IMR-90 (cell line): Measurements from ENCODE around the gene NSD2. TPM values are rescaled to one million over a fixed set of nuclear protein-coding genes. Genes with fewer than 3 reads are reported as not detected.

Experiments
- ATAC-seq: fragments of 200-7000 bp; cut with Tn5 transposase; 2 replicates; pipeline ENCODE4 v1.9.1; 2020; ENCODE audit warnings: low read depth, mild to moderate bottlenecking, moderate library complexity
- BruUV-seq: library from RNA; stranded (reverse); fragments of 400-500 nt; replicated peaks from 2 replicates; lab custom pipeline; 2021; lab: Mats Ljungman, UMichigan
- CTCF ChIA-PET: fragments of 300-600 bp; formaldehyde crosslinking; extraction: SDS; loops from one replicate; lab custom pipeline; 2021; ENCODE audit warnings: antibody characterized with exemption; lab: Yijun Ruan, JAX
- POLR2A ChIA-PET: fragments of 300-600 bp; sonication (Branson Sonifier 250); formaldehyde crosslinking; loops from one replicate; lab custom pipeline; 2022; ENCODE audit warnings: antibody characterized with exemption; ENCODE audit not compliant: unreplicated experiment; lab: Charles Lee
- DNase-seq: peaks from one replicate; pipeline ENCODE4 v3.0.0; 2013
- H2AFZ ChIP-seq: replicated peaks from 2 replicates; pipeline ENCODE3; 2013; ENCODE audit warnings: low read length, mild to moderate bottlenecking; ENCODE audit not compliant: poor library complexity
- H2AK5ac ChIP-seq: 2 replicates; pipeline ENCODE4 v1.6.1; 2013; ENCODE audit warnings: low read depth, low read length, inconsistent platforms
- H2AK9ac ChIP-seq: replicated peaks from 2 replicates; pipeline ENCODE3; 2013; ENCODE audit warnings: mild to moderate bottlenecking, low read depth, low read length, moderate library complexity; ENCODE audit not compliant: poor library complexity
- H2BK120ac ChIP-seq: 2 replicates; pipeline ENCODE4 v1.6.1; 2013; ENCODE audit warnings: low read depth, low read length, inconsistent platforms
- H2BK15ac ChIP-seq: 3 replicates; pipeline ENCODE4 v1.6.1; 2013; ENCODE audit warnings: low read depth, low read length, inconsistent platforms
- H2BK20ac ChIP-seq: 2 replicates; pipeline ENCODE4 v1.6.1; 2013; ENCODE audit warnings: low read depth, mild to moderate bottlenecking, inconsistent platforms, low read length, moderate library complexity
- H2BK5ac ChIP-seq: 2 replicates; pipeline ENCODE4 v1.6.1; 2013; ENCODE audit warnings: mild to moderate bottlenecking, low read depth, low read length, inconsistent platforms; ENCODE audit not compliant: poor library complexity, severe bottlenecking
- H3K14ac ChIP-seq: replicated peaks from 2 replicates; pipeline ENCODE4 v1.6.1; 2013; ENCODE audit warnings: low read depth, low read length, inconsistent platforms
- H3K18ac ChIP-seq: 2 replicates; pipeline ENCODE4 v1.6.1; 2013; ENCODE audit warnings: low read depth, low read length, control low read depth
- H3K23ac ChIP-seq: 2 replicates; pipeline ENCODE4 v1.6.1; 2013; ENCODE audit warnings: low read depth, low read length, inconsistent platforms
- H3K27ac ChIP-seq: 2 replicates; pipeline ENCODE4 v1.5.1; 2013; ENCODE audit warnings: mild to moderate bottlenecking, control low read depth, low read length; ENCODE audit not compliant: insufficient read depth
- H3K27me3 ChIP-seq: 2 replicates; pipeline ENCODE4 v1.6.1; 2013; ENCODE audit warnings: low read length; ENCODE audit not compliant: control insufficient read depth, insufficient read depth
- H3K36me3 ChIP-seq: 2 replicates; pipeline ENCODE4 v1.6.1; 2013; ENCODE audit warnings: low read length, mixed read lengths; ENCODE audit not compliant: control insufficient read depth, insufficient read depth
- H3K4ac ChIP-seq: 2 replicates; pipeline ENCODE4 v1.6.1; 2013; ENCODE audit warnings: low read depth, low read length, inconsistent platforms
- H3K4me1 ChIP-seq: 2 replicates; pipeline ENCODE4 v1.6.1; 2013; ENCODE audit warnings: low read length, mixed read lengths; ENCODE audit not compliant: control insufficient read depth, insufficient read depth
- H3K4me2 ChIP-seq: 2 replicates; pipeline ENCODE4 v1.6.1; 2013; ENCODE audit warnings: low read depth, mild to moderate bottlenecking, control low read depth, low read length, moderate library complexity
- H3K4me3 ChIP-seq: 2 replicates; pipeline ENCODE4 v1.5.1; 2013; ENCODE audit warnings: low read depth, mild to moderate bottlenecking, control low read depth, low read length, moderate library complexity; ENCODE audit not compliant: insufficient read depth
- H3K56ac ChIP-seq: 2 replicates; pipeline ENCODE4 v1.6.1; 2013; ENCODE audit warnings: low read length, inconsistent platforms; ENCODE audit not compliant: insufficient read depth; ENCODE audit errors: extremely low read depth
- H3K79me1 ChIP-seq, 2 experiments: 2 replicates each; pipeline ENCODE4 v1.6.1; 2013; ENCODE audit warnings: low read length in 2 of 2, inconsistent platforms in 1 of 2, low read depth in 1 of 2
- H3K9ac ChIP-seq: 2 replicates; pipeline ENCODE4 v1.6.1; 2013; ENCODE audit warnings: low read depth, low read length, control low read depth
- H3K9me1 ChIP-seq: 2 replicates; pipeline ENCODE4 v1.6.1; 2013; ENCODE audit warnings: low read length, inconsistent platforms; ENCODE audit not compliant: insufficient read depth
- H3K9me3 ChIP-seq: 2 replicates; pipeline ENCODE4 v1.6.1; 2013; ENCODE audit warnings: low read length; ENCODE audit not compliant: control insufficient read depth, insufficient read depth
- H4K20me1 ChIP-seq: 2 replicates; pipeline ENCODE4 v1.6.1; 2013; ENCODE audit warnings: low read length, inconsistent platforms; ENCODE audit not compliant: insufficient read depth
- H4K5ac ChIP-seq: 2 replicates; pipeline ENCODE4 v1.6.1; 2013; ENCODE audit warnings: mild to moderate bottlenecking, low read depth, low read length, control low read depth
- H4K8ac ChIP-seq, 2 experiments: 2 replicates each; pipeline ENCODE4 v1.6.1; 2013; ENCODE audit warnings: low read depth in 2 of 2, low read length in 2 of 2, control low read depth in 1 of 2, inconsistent platforms in 1 of 2
- H4K91ac ChIP-seq: 2 replicates; pipeline ENCODE4 v1.6.1; 2013; ENCODE audit warnings: low read depth, low read length, inconsistent platforms; ENCODE audit not compliant: insufficient read depth
- CEBPB ChIP-seq: IDR thresholded peaks from 2 replicates; pipeline ENCODE4 v1.6.1; 2012; ENCODE audit warnings: low read depth, low read length, improper control_type of control experiment
- FOS ChIP-seq: fragments of 150-350 bp; IDR thresholded peaks from 2 replicates; pipeline ENCODE4 v1.6.1; 2016; ENCODE audit warnings: low read depth, low read length
- MAZ ChIP-seq: IDR thresholded peaks from 2 replicates; pipeline ENCODE4 v1.6.1; 2012; ENCODE audit warnings: low read depth, mild to moderate bottlenecking, low read length, improper control_type of control experiment, moderate library complexity, borderline replicate concordance
- POLR2A ChIP-seq: IDR thresholded peaks from 2 replicates; pipeline ENCODE4 v1.6.1; 2012; ENCODE audit warnings: mild to moderate bottlenecking, low read depth, low read length
- SMC3 ChIP-seq: fragments of 150-350 bp; IDR thresholded peaks from 2 replicates; pipeline ENCODE4 v1.6.1; 2016; ENCODE audit warnings: low read depth, mild to moderate bottlenecking, antibody characterized with exemption, low read length, moderate library complexity
- WGBS, 2 experiments: methylation state at CpG; one replicate each; pipeline versions ENCODE4 v1.1.5 to v1.1.7; 2013; ENCODE audit warnings: missing lambda C conversion rate in 2 of 2; ENCODE audit not compliant: insufficient read length in 1 of 2; ENCODE audit errors: extremely low coverage in 2 of 2; 5-methylcytosine and 5-hydroxymethylcytosine counted together
- dilution Hi-C: fragments of 300-500 bp; cut with HindIII; formaldehyde crosslinking; loops from one replicate; pipeline ENCODE4 v1.14.3; 2018; ENCODE audit warnings: low sequenced_read_pairs; ENCODE audit not compliant: unreplicated experiment
- in situ Hi-C: fragments of 300-500 bp; cut with MboI; formaldehyde crosslinking; loops from 3 replicates; pipeline ENCODE4 v1.14.3; 2019; ENCODE audit warnings: low sequenced_read_pairs, inconsistent platforms, mixed read lengths
- intact Hi-C: fragments of 100-400 bp; cut with micrococcal nuclease; formaldehyde crosslinking; loops from 2 replicates; pipeline ENCODE4 v1.10.0; 2022
- polyA plus RNA-seq, 3 experiments: library from polyadenylated mRNA; depleted of rRNA; stranded (reverse); fragments of >200 nt; gene quantifications; 2 replicates each; pipeline ENCODE4 v1.2.3, GENCODE V29; 2012; ENCODE audit warnings: low replicate concordance in 1 of 3
- total RNA-seq: library from RNA; depleted of rRNA; stranded (reverse); fragments of >200 nt; gene quantifications from 2 replicates; pipeline ENCODE4 v1.2.3, GENCODE V29; 2012

NSD2 gene
- total and polyA plus RNA-seq, 2 of the 4 experiments (the other 2 are of a cell fraction): 35.9 to 68.1 TPM

DNA sequence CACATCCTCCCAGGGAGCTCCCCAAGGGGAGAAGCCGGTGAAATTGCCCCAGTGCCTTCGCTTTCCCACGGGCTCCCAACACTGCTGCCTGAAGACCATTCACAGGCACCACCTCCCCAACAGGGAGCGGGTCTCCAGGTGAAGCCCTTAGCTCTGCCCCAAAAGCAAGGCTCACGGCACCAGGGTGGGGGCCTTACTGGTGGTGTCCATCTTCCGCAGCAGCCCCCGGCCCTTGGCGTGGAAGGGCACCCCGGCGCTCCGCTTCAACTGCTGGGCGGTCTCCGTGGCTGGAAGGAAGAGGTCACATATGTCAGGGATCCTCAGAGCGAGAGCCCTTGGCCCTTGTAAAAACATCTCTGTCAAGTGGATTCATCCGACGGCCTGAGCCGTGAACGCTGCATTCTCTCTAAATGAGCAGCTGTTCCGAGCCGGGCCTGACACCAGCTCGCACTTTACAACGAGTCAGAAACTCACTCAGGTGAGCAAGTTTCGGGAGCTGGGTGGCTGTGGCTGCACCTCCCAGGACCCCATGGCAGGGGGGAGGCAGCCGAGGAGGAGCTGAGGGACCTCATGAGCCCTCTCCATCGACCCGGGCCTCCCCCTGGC lies 116.6 kb downstream of the NSD2 start:
- Histone ChIP-seq H3K4me3 (no peak overlapping the region), H3K18ac (no peak overlapping the region), H2AFZ (no peak overlapping the region), H4K8ac (no peak overlapping the region), H3K4ac (no peak overlapping the region), H3K9me1 (peaks cover 10% of the 10 kb centered on the region), H3K79me1 (peaks cover 4 to 15% of the 10 kb centered on the region in 2 experiments; a peak in 3 of 4 replicates), H3K14ac (no peak overlapping the region), H2BK20ac (no peak overlapping the region), H4K5ac (no peak overlapping the region), H3K9ac (no peak overlapping the region), H3K4me1 (no peaks in the 10 kb centered on the region), H3K56ac (no peak overlapping the region), H2AK9ac (no peak overlapping the region), H3K23ac (no peak overlapping the region), H3K4me2 (no peak overlapping the region), H3K27me3 (no peaks in the 10 kb centered on the region), H4K20me1 (peaks cover 10% of the 10 kb centered on the region), H2AK5ac (no peak overlapping the region), H3K9me3 (no peaks in the 10 kb centered on the region), H2BK5ac (no peak overlapping the region), H2BK15ac (no peak overlapping the region), H2BK120ac (no peak overlapping the region), H3K36me3 (peaks cover 63% of the 10 kb centered on the region), H3K27ac (no peak overlapping the region), H4K91ac (no peak overlapping the region)
- 90% methylated on average over 26 of the region's 26 CpGs; no CpG with 5 or more reads in 1 of the 2 experiments for WGBS, 2 experiments
- CTCF ChIA-PET: interaction anchor here (0.6 kb wide), 1 partner anchor 21 kb away, joined by 7 read pairs; no protein-coding TSS in a partner anchor
- dilution Hi-C loops (no loop called here), in situ Hi-C loops (no loop called here), intact Hi-C loops (no loop called here)
- TF ChIP-seq MAZ (no peak), SMC3 (no peak), POLR2A (no peak), CEBPB (no peak), FOS (no peak)
- no peak for DNase-seq
- no TSS peak for BruUV-seq
- POLR2A ChIA-PET: no interaction called here
- ATAC-seq: no peak
